ENCODE data around the gene RAB24.

The RAB24 gene

GRCh38 chr5:177346820-177347219 lies 43.3 kb upstream of the RAB24 start:
- TF ChIP-seq TCF12 (IDR thresholded peaks at IDR 0.05; ENCODE audit: low read depth) (no peak), TAF1 (IDR thresholded peaks at IDR 0.05; ENCODE audit: low read depth) (no peak), MAX (IDR thresholded peaks at IDR 0.05) (no peak), ZBTB7A (IDR thresholded peaks at IDR 0.05; ENCODE audit: low read depth) (no peak), CEBPB (IDR thresholded peaks at IDR 0.05) (no peak), REST (IDR thresholded peaks at IDR 0.05; ENCODE audit: low read depth) (no peak), EP300 (IDR thresholded peaks at IDR 0.05; ENCODE audit: borderline replicate concordance) (no peak), YY1 (IDR thresholded peaks at IDR 0.05; ENCODE audit: low read depth) (no peak), USF1 (IDR thresholded peaks at IDR 0.05) (no peak), EGR1 (IDR thresholded peaks at IDR 0.05) (no peak), FOXM1 (IDR thresholded peaks at IDR 0.05; ENCODE audit: borderline replicate concordance, low read depth) (no peak), TEAD4 (IDR thresholded peaks at IDR 0.05) (no peak), RAD21 (IDR thresholded peaks at IDR 0.05; ENCODE audit: low read depth) (no peak), CREB1 (IDR thresholded peaks at IDR 0.05; ENCODE audit: low read depth) (no peak), NFIC (IDR thresholded peaks at IDR 0.05) (no peak)

GRCh38 chr5:177344891-177345290 lies 41.4 kb upstream of the RAB24 start:
- TF ChIP-seq YY1 (IDR thresholded peaks at IDR 0.05; ENCODE audit: low read depth) (no peak), FOXM1 (IDR thresholded peaks at IDR 0.05; ENCODE audit: borderline replicate concordance, low read depth) (no peak), EGR1 (IDR thresholded peaks at IDR 0.05) (no peak)

- TF ChIP-seq EP300 (IDR thresholded peaks at IDR 0.05; ENCODE audit: borderline replicate concordance) (no peak), TCF12 (IDR thresholded peaks at IDR 0.05; ENCODE audit: low read depth) (no peak), FOXM1 (IDR thresholded peaks at IDR 0.05; ENCODE audit: borderline replicate concordance, low read depth) (no peak), USF1 (IDR thresholded peaks at IDR 0.05) (no peak), CEBPB (IDR thresholded peaks at IDR 0.05) (no peak), MAX (IDR thresholded peaks at IDR 0.05) (no peak), RAD21 (IDR thresholded peaks at IDR 0.05; ENCODE audit: low read depth) (no peak), REST (IDR thresholded peaks at IDR 0.05; ENCODE audit: low read depth) (no peak), YY1 (IDR thresholded peaks at IDR 0.05; ENCODE audit: low read depth) (no peak), EGR1 (IDR thresholded peaks at IDR 0.05) (no peak), CREB1 (IDR thresholded peaks at IDR 0.05; ENCODE audit: low read depth) (no peak), TEAD4 (IDR thresholded peaks at IDR 0.05) (no peak), NFIC (IDR thresholded peaks at IDR 0.05) (no peak)
These were observed 40.3 kb upstream of the RAB24 start for GRCh38 chr5:177343777-177344176.

GRCh38 chr5:177339107-177339638 lies 35.7 kb upstream of the RAB24 start:
- TF ChIP-seq USF1 (IDR thresholded peaks at IDR 0.05), result no peak

GRCh38 chr5:177338251-177339106 lies 35.0 kb upstream of the RAB24 start:
- no peak for TF ChIP-seq REST (IDR thresholded peaks at IDR 0.05; ENCODE audit: low read depth)
- TF ChIP-seq FOXM1 (IDR thresholded peaks at IDR 0.05; ENCODE audit: borderline replicate concordance, low read depth), result no peak
- TF ChIP-seq NFIC (IDR thresholded peaks at IDR 0.05), result no peak
- no peak for TF ChIP-seq EP300 (IDR thresholded peaks at IDR 0.05; ENCODE audit: borderline replicate concordance)
- TF ChIP-seq MAX (IDR thresholded peaks at IDR 0.05), result no peak
- TF ChIP-seq TCF12 (IDR thresholded peaks at IDR 0.05; ENCODE audit: low read depth), result no peak
- no peak for TF ChIP-seq YY1 (IDR thresholded peaks at IDR 0.05; ENCODE audit: low read depth)
- no peak for TF ChIP-seq USF1 (IDR thresholded peaks at IDR 0.05)
- TF ChIP-seq RAD21 (IDR thresholded peaks at IDR 0.05; ENCODE audit: low read depth), result no peak
- no peak for TF ChIP-seq CEBPB (IDR thresholded peaks at IDR 0.05)
- TF ChIP-seq TEAD4 (IDR thresholded peaks at IDR 0.05), result no peak
- no peak for TF ChIP-seq TAF1 (IDR thresholded peaks at IDR 0.05; ENCODE audit: low read depth)
- TF ChIP-seq ZBTB7A (IDR thresholded peaks at IDR 0.05; ENCODE audit: low read depth), result no peak
- TF ChIP-seq EGR1 (IDR thresholded peaks at IDR 0.05), result no peak
- no peak for TF ChIP-seq CREB1 (IDR thresholded peaks at IDR 0.05; ENCODE audit: low read depth)
